GM12875 (cell line): Measurements from ENCODE around the gene SMIM45.

Experiments used
- H3K4me3 ChIP-seq: one replicate; pipeline ENCODE4 v1.5.1; 2011; ENCODE audit warnings: low read depth, low read length, control low read depth
- TF ChIP-seq, protein P1 (sequence below): IDR thresholded peaks from 2 replicates; pipeline ENCODE4 v1.5.1; 2011; ENCODE audit warnings: low read depth, mild to moderate bottlenecking, control low read depth, inconsistent platforms, low read length, moderate library complexity, borderline replicate concordance; ENCODE audit not compliant: insufficient read depth

SMIM45 gene

DNA sequence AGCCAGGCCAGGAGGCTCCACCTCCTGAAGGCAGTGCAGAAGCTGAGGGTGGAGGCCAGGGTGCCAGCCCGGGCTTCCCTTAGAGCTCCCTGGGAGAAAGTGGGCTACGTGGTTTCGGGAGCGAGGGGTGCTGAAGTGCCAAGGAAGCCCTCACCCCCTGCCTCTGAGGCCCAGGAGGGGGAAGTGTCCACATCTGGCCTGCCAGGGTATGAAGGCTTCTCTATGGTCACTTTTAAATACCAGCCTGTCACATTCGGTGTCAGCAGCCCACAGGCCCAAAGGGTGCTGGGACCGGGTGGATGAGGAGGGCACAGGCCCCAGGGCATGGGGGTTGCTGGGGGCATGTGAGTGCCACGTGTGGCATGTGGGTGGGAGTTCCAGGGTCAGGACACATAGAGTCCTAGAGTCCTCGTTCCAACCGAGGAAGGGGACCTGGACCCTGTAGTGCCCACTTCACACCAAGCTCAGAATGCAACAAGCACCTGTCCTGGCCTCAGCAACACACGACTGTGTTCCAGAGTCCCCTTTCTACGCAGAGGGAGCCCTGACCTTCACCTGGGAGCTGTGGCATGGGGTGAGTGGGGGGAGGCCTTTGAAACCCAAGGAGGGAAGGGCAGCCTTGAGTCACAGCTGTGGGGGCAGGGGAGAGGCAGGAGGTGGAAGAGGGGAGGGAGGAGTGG lies 38.8 kb upstream of the SMIM45 start:
- TF ChIP-seq, protein P1, sequence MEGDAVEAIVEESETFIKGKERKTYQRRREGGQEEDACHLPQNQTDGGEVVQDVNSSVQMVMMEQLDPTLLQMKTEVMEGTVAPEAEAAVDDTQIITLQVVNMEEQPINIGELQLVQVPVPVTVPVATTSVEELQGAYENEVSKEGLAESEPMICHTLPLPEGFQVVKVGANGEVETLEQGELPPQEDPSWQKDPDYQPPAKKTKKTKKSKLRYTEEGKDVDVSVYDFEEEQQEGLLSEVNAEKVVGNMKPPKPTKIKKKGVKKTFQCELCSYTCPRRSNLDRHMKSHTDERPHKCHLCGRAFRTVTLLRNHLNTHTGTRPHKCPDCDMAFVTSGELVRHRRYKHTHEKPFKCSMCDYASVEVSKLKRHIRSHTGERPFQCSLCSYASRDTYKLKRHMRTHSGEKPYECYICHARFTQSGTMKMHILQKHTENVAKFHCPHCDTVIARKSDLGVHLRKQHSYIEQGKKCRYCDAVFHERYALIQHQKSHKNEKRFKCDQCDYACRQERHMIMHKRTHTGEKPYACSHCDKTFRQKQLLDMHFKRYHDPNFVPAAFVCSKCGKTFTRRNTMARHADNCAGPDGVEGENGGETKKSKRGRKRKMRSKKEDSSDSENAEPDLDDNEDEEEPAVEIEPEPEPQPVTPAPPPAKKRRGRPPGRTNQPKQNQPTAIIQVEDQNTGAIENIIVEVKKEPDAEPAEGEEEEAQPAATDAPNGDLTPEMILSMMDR: no peak

DNA sequence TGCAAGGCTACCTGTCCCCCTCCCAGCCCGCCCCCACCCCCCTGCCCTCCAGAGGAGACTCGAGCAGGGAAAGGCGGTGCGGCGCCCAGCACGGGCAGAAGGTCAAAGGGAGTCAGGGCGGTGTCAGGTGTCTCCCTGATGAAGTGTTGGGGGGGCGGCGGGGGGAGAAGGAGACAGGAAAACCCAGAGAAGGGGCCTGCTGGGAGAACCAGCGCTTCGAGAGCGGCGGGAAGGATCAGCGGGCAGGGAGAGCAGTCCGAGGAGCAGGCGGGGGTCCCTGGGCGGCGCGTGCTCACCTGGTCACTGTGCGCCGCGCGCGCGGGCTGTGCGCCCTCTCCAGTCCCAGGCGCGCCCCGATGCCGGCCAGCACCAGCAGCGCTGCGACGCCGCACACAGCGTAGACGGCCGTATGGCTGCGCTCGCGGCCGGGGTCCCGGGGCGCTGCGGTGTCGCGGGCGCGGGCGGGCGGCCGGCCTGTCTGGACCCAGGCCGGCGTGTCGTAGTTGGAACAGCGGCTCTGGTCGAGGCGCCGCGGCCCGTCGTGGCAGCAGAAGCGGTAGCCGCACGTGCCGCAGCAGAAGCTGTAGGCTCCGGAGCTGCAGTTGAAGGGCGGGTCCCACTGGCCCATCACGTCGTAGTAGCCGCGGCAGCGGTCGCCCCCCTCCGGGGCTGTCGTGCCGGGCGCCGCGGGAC lies 38.0 kb upstream of the SMIM45 start:
- H3K4me3 ChIP-seq: peak overlapping the region; percentile 58
- TF ChIP-seq, protein P1: no peak

More for the DNA sequence above, 38.8 kb upstream of the SMIM45 start:
- H3K4me3 ChIP-seq: peak overlapping the region; percentile 32

DNA sequence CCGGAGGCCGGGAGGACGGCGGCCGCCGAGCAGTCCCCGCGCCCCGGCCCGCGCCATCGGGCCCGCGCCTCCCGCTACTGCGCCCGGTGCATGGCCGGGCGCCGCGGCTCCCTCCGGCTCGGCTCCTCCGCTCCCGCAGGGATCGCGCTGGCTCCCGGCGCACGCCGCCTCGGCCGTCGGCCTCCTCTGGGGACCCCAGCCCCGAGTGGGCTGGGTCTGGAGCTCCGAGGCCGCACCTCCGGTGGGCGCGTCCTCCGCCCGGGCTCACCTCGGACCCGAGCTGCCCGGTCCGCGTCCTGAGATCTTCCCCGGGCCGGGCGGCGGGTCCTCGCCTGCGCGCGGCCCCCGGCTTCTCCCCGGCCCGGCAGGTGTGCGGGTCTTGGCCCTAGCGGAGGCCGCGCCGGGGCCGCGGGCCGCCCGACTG lies 37.3 kb upstream of the SMIM45 start:
- H3K4me3 ChIP-seq: peak overlapping the region; percentile 58
- TF ChIP-seq, protein P1: no peak

DNA sequence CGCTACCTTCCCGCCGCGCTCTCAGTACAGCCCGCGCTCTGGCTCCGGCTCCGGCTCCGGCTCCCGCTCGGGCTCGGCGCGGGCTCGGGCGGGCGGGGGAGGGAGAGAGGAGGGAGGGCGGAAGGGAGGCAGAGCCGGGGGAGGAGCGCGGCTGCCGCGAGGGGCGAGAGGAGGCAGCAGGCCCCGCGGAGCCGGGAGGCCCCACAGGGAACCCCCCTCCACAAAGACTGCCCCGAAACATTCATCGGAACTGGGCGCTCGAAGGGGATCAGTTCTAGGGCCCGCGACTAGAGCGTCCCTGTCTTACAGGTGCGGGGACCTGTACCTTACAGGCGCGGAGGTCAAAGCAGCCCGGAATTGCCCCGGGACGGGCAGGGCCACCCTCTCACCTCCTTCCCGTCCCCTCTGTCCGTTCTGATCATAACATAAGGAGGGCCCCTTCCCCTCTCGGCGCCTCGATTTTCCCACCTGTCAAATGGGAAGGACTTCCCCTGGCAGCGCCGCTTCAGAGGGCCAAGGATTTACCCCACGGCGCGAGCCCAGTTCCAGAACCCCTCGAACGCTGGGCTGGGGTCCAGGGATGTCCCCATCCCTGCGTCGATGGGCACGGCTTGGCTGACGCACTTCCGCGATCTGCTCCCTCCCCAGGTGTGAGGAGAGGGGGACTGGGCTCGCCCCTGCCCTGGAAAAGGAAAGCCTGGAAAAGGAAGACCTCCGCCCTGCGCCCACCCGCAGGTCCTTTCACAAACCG lies 36.7 kb upstream of the SMIM45 start, which contains the start of gene SHISA8:
TSS of gene SHISA8 (minus strand) at position 40 of the 751 bp plus-strand sequence. CDS start 407 bp downstream, outside the sequence.
- TF ChIP-seq, protein P1: no peak
- H3K4me3 ChIP-seq: peak within 1 kb of the TSS; percentile 58

DNA sequence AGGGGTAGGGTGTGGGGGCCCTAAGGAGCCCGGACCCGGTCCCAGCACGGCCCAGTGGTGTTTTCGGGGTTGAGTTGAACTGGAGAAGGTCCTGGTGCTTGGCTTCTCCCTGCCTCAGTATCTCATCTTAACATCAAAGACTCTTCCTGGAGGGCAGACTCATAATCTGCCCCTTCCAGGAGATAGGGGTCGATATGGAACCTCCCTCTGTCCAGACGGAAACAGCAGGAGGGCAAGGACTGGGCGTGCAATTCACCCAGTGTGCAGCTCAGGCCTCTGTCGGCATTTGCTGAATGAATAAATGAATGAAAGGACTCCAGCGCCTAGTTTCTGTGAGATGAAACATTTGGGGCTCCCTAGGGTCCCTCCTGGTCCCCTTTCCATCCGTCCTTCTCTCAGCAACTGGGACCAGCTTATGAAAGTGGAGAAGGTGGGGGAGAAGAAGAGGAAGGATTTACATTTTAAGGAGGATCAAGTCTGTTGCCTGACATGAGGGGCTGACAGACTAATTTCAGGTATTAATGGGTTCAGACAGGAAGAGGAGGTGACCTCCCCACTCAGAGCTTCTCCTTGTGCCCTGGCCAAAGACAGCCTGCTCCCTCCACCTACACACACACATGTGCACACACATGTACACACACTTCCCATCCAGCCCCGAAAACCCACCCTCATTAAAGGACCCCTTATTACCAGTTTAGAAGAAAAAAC lies 36.0 kb upstream of the SMIM45 start:
- H3K4me3 ChIP-seq: no peak overlapping the region
- TF ChIP-seq, protein P1: no peak

DNA sequence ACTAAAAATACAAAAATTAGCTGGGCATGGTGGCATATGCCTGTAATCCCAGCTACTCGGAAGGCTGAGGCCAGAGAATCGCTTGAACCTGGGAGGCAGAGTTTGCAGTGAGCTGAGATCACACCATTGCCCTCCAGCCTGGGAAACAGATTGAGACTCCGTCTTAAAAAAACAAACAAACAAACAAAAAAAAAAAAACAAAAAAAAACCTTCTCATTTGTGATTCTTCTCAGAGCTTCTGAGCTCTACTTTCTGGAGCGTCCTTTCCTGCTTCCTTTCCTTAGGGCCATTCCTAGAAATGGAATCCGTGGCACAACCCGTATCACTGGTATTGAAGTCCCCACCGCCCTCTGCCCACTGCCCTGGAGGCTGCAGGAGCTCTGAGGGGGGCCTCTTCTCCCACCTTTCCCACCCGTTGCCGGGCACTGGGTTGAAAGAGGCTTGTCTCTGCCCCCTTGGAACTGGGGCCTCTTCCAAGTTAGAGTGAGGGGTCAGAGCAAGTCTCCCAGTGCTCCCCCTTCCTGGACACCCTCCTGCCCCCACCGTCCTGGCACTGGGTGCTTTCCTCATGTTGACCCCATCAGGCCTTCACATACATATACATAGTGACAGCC lies 35.1 kb upstream of the SMIM45 start:
- TF ChIP-seq, protein P1: no peak
- H3K4me3 ChIP-seq: no peak overlapping the region
